OCI-LY1 (cell line): Measurements from ENCODE around the gene MRPL49.

ENCODE experiments used
- EZH2 ChIP-seq: fragments of 200-600 bp; sonication (generic), shearing (Covaris generic); IDR thresholded peaks from 2 replicates; pipeline ENCODE4 v1.8.0; 2017; ENCODE audit warnings: borderline replicate concordance, mixed run types, mild to moderate bottlenecking, antibody characterized with exemption, low read length, moderate library complexity, mixed read lengths
- TF ChIP-seq, protein P1 (sequence below): fragments of 200-600 bp; sonication (generic), shearing (Covaris generic); IDR thresholded peaks from 2 replicates; pipeline ENCODE4 v1.5.1; 2017; ENCODE audit warnings: mild to moderate bottlenecking, antibody characterized with exemption, low read length, moderate library complexity, mixed read lengths

DNA sequence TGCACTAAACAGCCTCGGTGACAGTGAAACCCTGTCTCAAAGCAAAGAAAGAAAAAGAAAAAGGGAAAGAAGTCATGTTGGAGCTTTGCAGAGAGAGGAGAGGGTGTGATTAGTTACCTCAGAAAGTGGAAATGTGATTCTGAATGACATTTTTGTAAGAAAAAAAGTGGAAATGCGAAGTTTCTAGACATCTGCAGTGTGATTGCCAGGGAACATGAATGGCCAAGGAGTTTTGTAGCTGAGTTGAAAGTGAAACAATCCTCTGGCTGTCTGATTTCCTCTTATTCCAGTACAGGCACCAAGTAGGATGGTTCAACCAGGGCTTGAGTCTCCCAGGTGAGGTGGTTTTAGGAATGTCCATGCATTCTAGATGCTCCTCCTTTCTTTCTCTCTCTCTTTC is 30.0 kb downstream of the MRPL49 start:
- TF ChIP-seq, protein P1, sequence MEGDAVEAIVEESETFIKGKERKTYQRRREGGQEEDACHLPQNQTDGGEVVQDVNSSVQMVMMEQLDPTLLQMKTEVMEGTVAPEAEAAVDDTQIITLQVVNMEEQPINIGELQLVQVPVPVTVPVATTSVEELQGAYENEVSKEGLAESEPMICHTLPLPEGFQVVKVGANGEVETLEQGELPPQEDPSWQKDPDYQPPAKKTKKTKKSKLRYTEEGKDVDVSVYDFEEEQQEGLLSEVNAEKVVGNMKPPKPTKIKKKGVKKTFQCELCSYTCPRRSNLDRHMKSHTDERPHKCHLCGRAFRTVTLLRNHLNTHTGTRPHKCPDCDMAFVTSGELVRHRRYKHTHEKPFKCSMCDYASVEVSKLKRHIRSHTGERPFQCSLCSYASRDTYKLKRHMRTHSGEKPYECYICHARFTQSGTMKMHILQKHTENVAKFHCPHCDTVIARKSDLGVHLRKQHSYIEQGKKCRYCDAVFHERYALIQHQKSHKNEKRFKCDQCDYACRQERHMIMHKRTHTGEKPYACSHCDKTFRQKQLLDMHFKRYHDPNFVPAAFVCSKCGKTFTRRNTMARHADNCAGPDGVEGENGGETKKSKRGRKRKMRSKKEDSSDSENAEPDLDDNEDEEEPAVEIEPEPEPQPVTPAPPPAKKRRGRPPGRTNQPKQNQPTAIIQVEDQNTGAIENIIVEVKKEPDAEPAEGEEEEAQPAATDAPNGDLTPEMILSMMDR: no peak
- TF ChIP-seq EZH2: no peak
